Measurements from ENCODE around the gene ROR1.
"Not testable (repeated sequence)": the region's sequence is repeated elsewhere in the genome, so short reads cannot be mapped to it uniquely, and the experiment has no call there.

Gene ROR1

GRCh38 chr1:64200064-64200463 lies 426.2 kb downstream of the ROR1 start:
- TF ChIP-seq POLR2AphosphoS5 (IDR thresholded peaks at IDR 0.05; ENCODE audit: borderline replicate concordance, low read depth, low read length) (no peak), FOXP2 (optimal IDR thresholded peaks at IDR 0.05; ENCODE audit: control extremely low read depth, extremely low read length, insufficient read depth) (no peak), EZH2 (IDR thresholded peaks at IDR 0.05) (no peak)
- DNase-seq (ENCODE audit: low read depth, low spot score), result no peak
- no peak overlapping the region for H3K9ac ChIP-seq (ENCODE audit: insufficient read length)
- no peak overlapping the region for H3K27ac ChIP-seq
- no peaks in the 10 kb centered on the region for H3K9me3 ChIP-seq (ENCODE audit: low read depth, low read length)
- H3K36me3 ChIP-seq (ENCODE audit: insufficient read depth, low read length), result no peaks in the 10 kb centered on the region
- H3K4me3 ChIP-seq, result no peak overlapping the region

GRCh38 chr1:64203420-64203819 lies 429.6 kb downstream of the ROR1 start, which contains the start of gene UBE2U:
Gene UBE2U, plus strand, starts transcription at chr1:64203623. Its CDS starts 428 bp downstream, at chr1:64204051.
- no peak within 1 kb of the TSS for H3K9ac ChIP-seq (ENCODE audit: insufficient read length)
- no peak within 1 kb of the TSS for H3K4me3 ChIP-seq
- DNase-seq (ENCODE audit: low read depth, low spot score), result no peak
- no peak within 1 kb of the TSS for H3K27ac ChIP-seq
- no peaks in the 10 kb centered on the region for H3K9me3 ChIP-seq (ENCODE audit: low read depth, low read length)
- TF ChIP-seq FOXP2 (optimal IDR thresholded peaks at IDR 0.05; ENCODE audit: control extremely low read depth, extremely low read length, insufficient read depth), result no peak
- H3K36me3 ChIP-seq (ENCODE audit: insufficient read depth, low read length), result no peaks in the 10 kb centered on the region

- Histone ChIP-seq H3K4me3 (no peak overlapping the region), H3K27ac (no peak overlapping the region)
- no peak for DNase-seq (ENCODE audit: low read depth, low spot score)
These were observed 435.4 kb downstream of the ROR1 start for GRCh38 chr1:64209221-64209620.

GRCh38 chr1:64212031-64212430 lies 438.2 kb downstream of the ROR1 start:
- Histone ChIP-seq H3K9ac (ENCODE audit: insufficient read length) (no peak overlapping the region), H3K9me3 (ENCODE audit: low read depth, low read length) (no peaks in the 10 kb centered on the region), H3K4me3 (no peak overlapping the region), H3K27ac (no peak overlapping the region), H3K36me3 (ENCODE audit: insufficient read depth, low read length) (no peaks in the 10 kb centered on the region)
- TF ChIP-seq POLR2AphosphoS5 (IDR thresholded peaks at IDR 0.05; ENCODE audit: borderline replicate concordance, low read depth, low read length) (no peak), FOXP2 (optimal IDR thresholded peaks at IDR 0.05; ENCODE audit: control extremely low read depth, extremely low read length, insufficient read depth) (no peak), EZH2 (IDR thresholded peaks at IDR 0.05) (no peak)
- DNase-seq (ENCODE audit: low read depth, low spot score), result no peak

More at GRCh38 chr1:64209221-64209620, 435.4 kb downstream of the ROR1 start:
- H3K9ac ChIP-seq (ENCODE audit: insufficient read length), result no peak overlapping the region
- TF ChIP-seq POLR2AphosphoS5 (IDR thresholded peaks at IDR 0.05; ENCODE audit: borderline replicate concordance, low read depth, low read length), result no peak
- H3K9me3 ChIP-seq (ENCODE audit: low read depth, low read length), result no peaks in the 10 kb centered on the region
- H3K36me3 ChIP-seq (ENCODE audit: insufficient read depth, low read length), result no peaks in the 10 kb centered on the region

GRCh38 chr1:64215576-64215975 lies 441.8 kb downstream of the ROR1 start:
- H3K9me3 ChIP-seq (ENCODE audit: low read depth, low read length), result no peaks in the 10 kb centered on the region
- no peak overlapping the region for H3K27ac ChIP-seq
- H3K9ac ChIP-seq (ENCODE audit: insufficient read length), result no peak overlapping the region
- no peaks in the 10 kb centered on the region for H3K36me3 ChIP-seq (ENCODE audit: insufficient read depth, low read length)
- no peak for DNase-seq (ENCODE audit: low read depth, low spot score)
- H3K4me3 ChIP-seq, result no peak overlapping the region
- TF ChIP-seq POLR2AphosphoS5 (IDR thresholded peaks at IDR 0.05; ENCODE audit: borderline replicate concordance, low read depth, low read length) (no peak), FOXP2 (optimal IDR thresholded peaks at IDR 0.05; ENCODE audit: control extremely low read depth, extremely low read length, insufficient read depth) (no peak), EZH2 (IDR thresholded peaks at IDR 0.05) (no peak)

- Histone ChIP-seq H3K36me3 (ENCODE audit: insufficient read depth, low read length) (no peaks in the 10 kb centered on the region), H3K9ac (ENCODE audit: insufficient read length) (no peak overlapping the region), H3K9me3 (ENCODE audit: low read depth, low read length) (no peaks in the 10 kb centered on the region), H3K27ac (no peak overlapping the region), H3K4me3 (no peak overlapping the region)
- no peak for DNase-seq (ENCODE audit: low read depth, low spot score)
- TF ChIP-seq EZH2 (IDR thresholded peaks at IDR 0.05) (no peak), POLR2AphosphoS5 (IDR thresholded peaks at IDR 0.05; ENCODE audit: borderline replicate concordance, low read depth, low read length) (no peak), FOXP2 (optimal IDR thresholded peaks at IDR 0.05; ENCODE audit: control extremely low read depth, extremely low read length, insufficient read depth) (no peak)
These were observed 446.4 kb downstream of the ROR1 start for GRCh38 chr1:64220241-64220640.

GRCh38 chr1:64223329-64224151 lies 449.7 kb downstream of the ROR1 start:
- Histone ChIP-seq H3K4me3 (no peak overlapping the region), H3K9ac (ENCODE audit: insufficient read length) (no peak overlapping the region), H3K27ac (no peak overlapping the region), H3K9me3 (ENCODE audit: low read depth, low read length) (no peaks in the 10 kb centered on the region), H3K36me3 (ENCODE audit: insufficient read depth, low read length) (no peaks in the 10 kb centered on the region)
- TF ChIP-seq POLR2AphosphoS5 (IDR thresholded peaks at IDR 0.05; ENCODE audit: borderline replicate concordance, low read depth, low read length), result no peak
- TF ChIP-seq FOXP2 (optimal IDR thresholded peaks at IDR 0.05; ENCODE audit: control extremely low read depth, extremely low read length, insufficient read depth), result no peak
- no peak for TF ChIP-seq EZH2 (IDR thresholded peaks at IDR 0.05)
- no peak for DNase-seq (ENCODE audit: low read depth, low spot score)

GRCh38 chr1:64224236-64224635 lies 450.4 kb downstream of the ROR1 start:
- DNase-seq (ENCODE audit: low read depth, low spot score); H3K9ac ChIP-seq (ENCODE audit: insufficient read length); H3K9me3 ChIP-seq (ENCODE audit: low read depth, low read length); H3K27ac ChIP-seq; H3K4me3 ChIP-seq; H3K36me3 ChIP-seq (ENCODE audit: insufficient read depth, low read length): not testable (repeated sequence)

All from SK-N-MC (cell line).